ENCODE measurements around the gene WDFY4.

DNA sequence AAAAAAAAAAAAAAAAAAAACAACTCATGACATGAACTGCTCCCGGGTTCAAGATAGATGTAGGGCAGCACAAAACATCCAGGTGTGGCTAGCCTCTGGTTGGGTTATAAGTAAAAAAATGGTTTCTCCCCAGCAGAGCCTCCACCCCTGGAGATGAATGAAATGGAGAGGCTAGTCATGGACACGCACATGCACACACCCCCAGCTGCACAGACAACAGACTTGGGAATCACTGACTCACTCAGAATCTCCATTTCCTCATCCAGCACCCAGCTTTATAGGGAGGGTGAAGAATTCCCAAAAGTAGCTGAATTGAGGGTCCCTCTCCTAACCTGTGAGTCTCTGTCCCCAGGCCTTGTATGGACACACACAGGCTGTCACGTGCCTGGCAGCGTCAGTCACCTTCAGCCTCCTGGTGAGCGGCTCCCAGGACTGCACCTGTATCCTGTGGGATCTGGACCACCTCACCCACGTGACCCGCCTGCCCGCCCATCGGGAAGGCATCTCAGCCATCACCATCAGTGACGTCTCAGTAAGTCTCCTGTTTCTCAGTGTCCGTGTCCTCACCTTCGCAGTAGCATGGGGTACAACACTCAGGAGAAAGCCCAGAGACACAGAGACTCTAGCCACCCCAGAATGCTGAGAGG lies 290.0 kb downstream of the WDFY4 start:
- no peak for TF ChIP-seq POLR2AphosphoS5 (IDR thresholded peaks at IDR 0.05; ENCODE audit: insufficient read depth in 1 of 2, low read depth in 1 of 2)
- no peak for TF ChIP-seq CTCF (IDR thresholded peaks at IDR 0.05)
